Spleen (tissue), 11 donors: Measurements from ENCODE around the gene DNAJC3. TPM values are rescaled to one million over a fixed set of nuclear protein-coding genes. Genes with fewer than 3 reads are reported as not detected.

Source experiments
- DNase-seq: peaks from one replicate; pipeline ENCODE4 v3.0.0-alpha.2; 2020
- H3K27ac ChIP-seq, 8 donors: fragments of 200-600 bp; sonication (generic) in 7 of 8; 1 replicate in 4 of 8; 2 replicates in 4 of 8; pipeline versions ENCODE4 v1.5.0 to v1.8.0; 2016 to 2021; ENCODE audit warnings: inconsistent platforms in 4 of 8, mild to moderate bottlenecking in 4 of 8, moderate library complexity in 1 of 8
- H3K27me3 ChIP-seq, 7 donors: fragments of 200-600 bp; sonication (generic) in 6 of 7; replicated peaks in 1 of 7; 1 replicate in 4 of 7; 2 replicates in 3 of 7; pipeline versions ENCODE4 v1.5.0 to v1.8.0; 2016 to 2021; ENCODE audit warnings: inconsistent platforms in 3 of 7, mild to moderate bottlenecking in 1 of 7
- H3K36me3 ChIP-seq, 6 donors: fragments of 200-600 bp; sonication (generic) in 5 of 6; 1 replicate in 4 of 6; 2 replicates in 2 of 6; pipeline versions ENCODE4 v1.5.0 to v1.8.0; 2016 to 2021; ENCODE audit warnings: inconsistent platforms in 2 of 6
- H3K4me1 ChIP-seq, 6 donors: fragments of 200-600 bp; sonication (generic) in 5 of 6; 1 replicate in 3 of 6; 2 replicates in 3 of 6; pipeline versions ENCODE4 v1.5.0 to v1.8.0; 2016 to 2021; ENCODE audit warnings: inconsistent platforms in 3 of 6
- H3K4me3 ChIP-seq, 8 donors: fragments of 200-600 bp; sonication (generic) in 7 of 8; 1 replicate in 4 of 8; 2 replicates in 4 of 8; pipeline versions ENCODE4 v1.5.0 to v1.8.0; 2016 to 2021; ENCODE audit warnings: inconsistent platforms in 4 of 8, mild to moderate bottlenecking in 4 of 8, moderate library complexity in 2 of 8
- H3K9me3 ChIP-seq, 8 donors: fragments of 200-600 bp; sonication (generic) in 7 of 8; 1 replicate in 4 of 8; 2 replicates in 4 of 8; pipeline versions ENCODE4 v1.5.0 to v1.8.0; 2016 to 2021; ENCODE audit warnings: inconsistent platforms in 4 of 8
- POLR2A ChIP-seq, 3 donors: fragments of 450-650 bp; IDR thresholded peaks; one replicate each; pipeline ENCODE4 v1.5.1; 2017; ENCODE audit warnings: antibody characterized with exemption in 3 of 3, mild to moderate bottlenecking in 1 of 3
- POLR2AphosphoS5 ChIP-seq, 3 donors: sonication (generic); formaldehyde crosslinking; IDR thresholded peaks; one replicate each; pipeline ENCODE4 v1.5.1; 2017; ENCODE audit warnings: antibody characterized with exemption in 3 of 3
- WGBS, 5 donors: extraction: QIAGEN DNeasy Blood & Tissue Kit in 3 of 5; methylation state at CpG; one replicate each; pipeline versions ENCODE4 v1.1.5 to v1.1.7; 2013 to 2018; 5-methylcytosine and 5-hydroxymethylcytosine counted together
- intact Hi-C: fragments of 100-400 bp; cut with DNase I; formaldehyde crosslinking; loops from one replicate; pipeline ENCODE4 v1.15.0; 2023; ENCODE audit warnings: low total_unique reads
- polyA plus RNA-seq, 3 donors: library from polyadenylated mRNA; stranded (reverse); fragments of 200-250 nt; gene quantifications; one replicate each; pipeline ENCODE4 v1.2.1, GENCODE V29; 2013
- total RNA-seq, 7 donors: library from RNA; depleted of rRNA in 3 of 7; stranded (reverse); fragments of >200 nt in 3 of 7; fragmentation: NEBNext Ultra II Directional in 4 of 7; extraction: Animal tissue kit (Norgen Biotek cat#: 25700) in 4 of 7; gene quantifications; one replicate each; pipeline versions ENCODE4 v1.1.0 to v1.2.1, GENCODE V29; 2016 to 2021
- TF ChIP-seq, protein P1 (sequence below), 11 experiments: fragments of 200-600 bp in 7 of 11; fragments of 450-650 bp in 4 of 11; sonication (generic) in 4 of 11; IDR thresholded peaks in 8 of 11; conservative IDR thresholded peaks in 3 of 11; 1 replicate in 7 of 11; 2 replicates in 4 of 11; pipeline versions ENCODE4 v1.4.0 to v1.8.0; 2016 to 2021; ENCODE audit warnings: antibody characterized with exemption in 11 of 11, inconsistent platforms in 4 of 11, mild to moderate bottlenecking in 1 of 11
- donor health status: healthy with polysubstance abuse.
- donor health status: DM: no; HTN: no; CAD: no; lungs with moderate emphysema.
- donor health status: DM: no; HTN: no; CAD: no.
- donor health status: Bipolar disorder and iron deficiency.
- donor health status: healthy.
- donor health status: DM: no; HTN: no; CAD: no.
- donor health status: DM: yes; HTN: yes; CAD: no.

The DNAJC3 gene
- total and polyA plus RNA-seq, 10 donors, result 5.0 to 56.8 (median 45.0) TPM

GRCh38 chr13:95706356-95706755, 29.4 kb downstream of the DNAJC3 start:
- Histone ChIP-seq H3K4me1 (peaks cover 0 to 85% (median 47%) of the 10 kb centered on the region in 6 donors), H3K9me3 (no peaks in the 10 kb centered on the region), H3K27ac (peak overlapping the region in 6 of 8 donors; percentile 76 to 91 (median 86)), H3K27me3 (no peaks in the 10 kb centered on the region), H3K36me3 (peaks cover 0 to 23% (median 6%) of the 10 kb centered on the region in 6 donors), H3K4me3 (no peak overlapping the region)
- intact Hi-C loops, result no loop called here
- DNase-seq, result no peak
- TF ChIP-seq POLR2A (IDR thresholded peaks at IDR 0.05), result no peak
- TF ChIP-seq, protein P1, sequence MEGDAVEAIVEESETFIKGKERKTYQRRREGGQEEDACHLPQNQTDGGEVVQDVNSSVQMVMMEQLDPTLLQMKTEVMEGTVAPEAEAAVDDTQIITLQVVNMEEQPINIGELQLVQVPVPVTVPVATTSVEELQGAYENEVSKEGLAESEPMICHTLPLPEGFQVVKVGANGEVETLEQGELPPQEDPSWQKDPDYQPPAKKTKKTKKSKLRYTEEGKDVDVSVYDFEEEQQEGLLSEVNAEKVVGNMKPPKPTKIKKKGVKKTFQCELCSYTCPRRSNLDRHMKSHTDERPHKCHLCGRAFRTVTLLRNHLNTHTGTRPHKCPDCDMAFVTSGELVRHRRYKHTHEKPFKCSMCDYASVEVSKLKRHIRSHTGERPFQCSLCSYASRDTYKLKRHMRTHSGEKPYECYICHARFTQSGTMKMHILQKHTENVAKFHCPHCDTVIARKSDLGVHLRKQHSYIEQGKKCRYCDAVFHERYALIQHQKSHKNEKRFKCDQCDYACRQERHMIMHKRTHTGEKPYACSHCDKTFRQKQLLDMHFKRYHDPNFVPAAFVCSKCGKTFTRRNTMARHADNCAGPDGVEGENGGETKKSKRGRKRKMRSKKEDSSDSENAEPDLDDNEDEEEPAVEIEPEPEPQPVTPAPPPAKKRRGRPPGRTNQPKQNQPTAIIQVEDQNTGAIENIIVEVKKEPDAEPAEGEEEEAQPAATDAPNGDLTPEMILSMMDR (IDR thresholded peaks at IDR 0.05 in 8 of 11, conservative IDR thresholded peaks at IDR 0.05 in 3 of 11), result no peak
- TF ChIP-seq POLR2AphosphoS5 (IDR thresholded peaks at IDR 0.05), result no peak
- 92 to 100% (median 100%) methylated on average over 1 of the region's 1 CpG for WGBS, 5 donors

DNA sequence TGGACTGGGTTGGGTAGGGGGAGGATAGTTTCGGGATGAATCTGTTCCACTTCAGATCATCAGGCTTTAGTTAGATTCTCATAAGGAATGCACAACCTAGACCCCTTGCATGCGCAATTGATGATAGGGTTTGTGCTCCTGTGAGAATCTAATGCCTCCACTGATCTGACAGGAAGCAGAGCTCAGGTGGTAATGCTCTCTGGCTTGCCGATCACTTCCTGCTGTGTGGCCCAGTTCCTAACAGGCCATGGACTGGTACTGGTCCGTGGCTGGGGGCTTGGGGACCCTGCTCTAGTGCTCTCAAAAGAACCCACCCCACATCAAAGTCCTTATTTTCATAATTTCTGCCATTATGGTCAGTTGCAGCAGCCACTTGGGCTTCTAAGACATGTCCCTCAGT, 30.1 kb downstream of the DNAJC3 start:
- no peak for DNase-seq
- TF ChIP-seq POLR2AphosphoS5 (IDR thresholded peaks at IDR 0.05), result no peak
- no peak for TF ChIP-seq POLR2A (IDR thresholded peaks at IDR 0.05)
- TF ChIP-seq, protein P1 (IDR thresholded peaks at IDR 0.05 in 8 of 11, conservative IDR thresholded peaks at IDR 0.05 in 3 of 11), result no peak
- H3K27ac ChIP-seq, result peak overlapping the region in 7 of 8 donors; percentile 71 to 91 (median 83)
- H3K9me3 ChIP-seq, result no peaks in the 10 kb centered on the region
- peak overlapping the region in 1 of 8 donors; percentile 28 for H3K4me3 ChIP-seq
- peaks cover 0 to 79% (median 46%) of the 10 kb centered on the region in 6 donors for H3K4me1 ChIP-seq
- intact Hi-C loops, result no loop called here
- H3K27me3 ChIP-seq, result no peaks in the 10 kb centered on the region
- H3K36me3 ChIP-seq, result peaks cover 0 to 30% (median 6%) of the 10 kb centered on the region in 6 donors
- WGBS, 5 donors, result 67 to 89% (median 70%) methylated on average over 3 to 4 of the region's 4 CpGs

DNA sequence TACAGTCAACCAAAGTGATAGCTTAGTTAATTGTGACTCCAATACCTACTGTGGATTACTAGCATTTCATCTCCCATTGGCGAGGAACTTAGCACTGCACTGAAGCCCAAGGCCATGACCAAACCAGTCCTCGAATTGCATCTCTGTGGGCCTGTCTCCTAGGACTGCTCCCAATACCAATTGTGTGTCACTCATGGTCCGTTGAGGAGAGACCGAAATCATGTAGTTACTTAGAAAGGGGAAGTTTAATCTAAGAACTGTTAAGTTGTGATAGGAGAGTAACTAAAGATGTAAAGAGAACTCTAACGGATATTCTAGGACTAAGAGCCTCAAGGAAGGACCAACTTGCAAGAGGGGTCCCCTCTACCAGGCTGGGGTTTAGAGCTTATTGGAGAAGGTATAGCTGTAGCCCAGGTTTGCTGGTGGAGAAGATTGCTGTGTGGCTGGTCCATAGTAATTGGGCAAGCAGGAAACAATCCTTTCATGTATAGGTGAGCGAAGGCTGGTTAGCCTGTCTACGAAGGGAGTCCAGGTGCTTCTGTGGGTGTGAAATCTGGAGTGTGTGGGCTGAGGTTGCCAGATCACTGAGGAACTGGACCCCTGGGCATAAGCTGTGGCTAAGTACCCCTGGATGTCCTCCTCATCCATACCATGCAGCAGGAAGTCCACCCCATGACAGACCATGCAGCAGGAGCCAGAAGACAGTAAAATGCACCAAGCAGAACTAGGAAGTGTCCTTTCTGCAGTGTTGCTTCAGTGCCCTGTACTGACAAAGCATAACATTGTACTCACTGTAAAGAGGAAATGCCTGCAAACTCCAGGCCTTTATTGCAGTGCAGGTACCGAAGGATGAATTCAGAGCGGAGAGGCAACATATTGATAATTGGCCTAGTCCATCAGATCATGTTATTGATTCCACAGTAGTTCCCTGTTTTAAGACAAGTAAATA, 30.8 kb downstream of the DNAJC3 start:
- H3K9me3 ChIP-seq, result peaks cover 0 to 1% (median 0%) of the 10 kb centered on the region in 8 donors
- intact Hi-C loops, result no loop called here
- peak overlapping the region in 1 of 8 donors; percentile 28 for H3K4me3 ChIP-seq
- H3K27ac ChIP-seq, result peak overlapping the region in 7 of 8 donors; percentile 71 to 91 (median 83)
- peaks cover 0 to 37% (median 8%) of the 10 kb centered on the region in 6 donors for H3K36me3 ChIP-seq
- peaks cover 0 to 73% (median 43%) of the 10 kb centered on the region in 6 donors for H3K4me1 ChIP-seq
- no peak for TF ChIP-seq POLR2A (IDR thresholded peaks at IDR 0.05)
- peak in 1 of 3 donors; percentile 46 for TF ChIP-seq POLR2AphosphoS5 (IDR thresholded peaks at IDR 0.05)
- TF ChIP-seq, protein P1 (IDR thresholded peaks at IDR 0.05 in 8 of 11, conservative IDR thresholded peaks at IDR 0.05 in 3 of 11), result no peak
- no peak for DNase-seq
- H3K27me3 ChIP-seq, result no peaks in the 10 kb centered on the region
- WGBS, 5 donors, result 50 to 79% (median 71%) methylated on average over 9 of the region's 9 CpGs

DNA sequence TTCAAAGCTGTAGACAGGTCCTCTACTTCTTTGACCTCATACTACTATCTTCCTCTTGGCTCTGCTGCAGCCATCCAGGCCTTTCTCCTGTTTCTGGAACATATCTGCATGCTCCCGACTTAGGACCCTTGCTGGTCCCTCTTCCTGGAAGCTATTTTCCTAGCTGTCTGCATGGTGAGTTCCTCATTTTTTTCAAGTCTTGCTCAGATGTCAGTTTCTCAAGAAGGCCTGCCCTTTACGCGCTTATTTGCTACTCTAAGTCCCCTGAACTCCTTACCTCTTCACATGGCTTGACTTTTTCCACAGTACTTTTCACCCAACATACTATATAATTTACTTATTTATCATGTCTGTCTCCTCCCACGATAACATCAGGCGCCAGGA, 31.4 kb downstream of the DNAJC3 start:
- TF ChIP-seq, protein P1 (IDR thresholded peaks at IDR 0.05 in 8 of 11, conservative IDR thresholded peaks at IDR 0.05 in 3 of 11), result no peak
- TF ChIP-seq POLR2AphosphoS5 (IDR thresholded peaks at IDR 0.05) (no peak), POLR2A (IDR thresholded peaks at IDR 0.05) (no peak)
- intact Hi-C loops, result no loop called here
- no peak for DNase-seq
- 63 to 81% (median 78%) methylated on average over 5 of the region's 5 CpGs for WGBS, 5 donors
- Histone ChIP-seq H3K9me3 (peaks cover 0 to 7% (median 5%) of the 10 kb centered on the region in 8 donors), H3K4me1 (peaks cover 0 to 66% (median 38%) of the 10 kb centered on the region in 6 donors), H3K4me3 (peak overlapping the region in 1 of 8 donors; percentile 28), H3K36me3 (peaks cover 0 to 43% (median 11%) of the 10 kb centered on the region in 6 donors), H3K27me3 (no peaks in the 10 kb centered on the region), H3K27ac (peak overlapping the region in 7 of 8 donors; percentile 71 to 91 (median 83))
